NB4 (cell line): ENCODE data around the gene MAPK13.
"Not testable (repeated sequence)": the region's sequence is repeated elsewhere in the genome, so short reads cannot be mapped to it uniquely, and the experiment has no call there.

ENCODE experiments used
- DNase-seq: peaks from one replicate; pipeline ENCODE4 v3.0.0; 2010; ENCODE audit warnings: low read depth
- H3K4me3 ChIP-seq: one replicate; pipeline ENCODE4 v1.5.1; 2011; ENCODE audit warnings: mild to moderate bottlenecking, low read depth, low read length, moderate library complexity
- MYC ChIP-seq: IDR thresholded peaks from 2 replicates; pipeline ENCODE4 v1.6.1; 2011; ENCODE audit warnings: low read depth, low read length
- POLR2A ChIP-seq: IDR thresholded peaks from 2 replicates; pipeline ENCODE4 v1.6.1; 2011; ENCODE audit warnings: mild to moderate bottlenecking; ENCODE audit not compliant: insufficient read length; ENCODE audit errors: extremely low read depth
- TF ChIP-seq, protein P1 (sequence below): IDR thresholded peaks from one replicate; pipeline ENCODE4 v1.5.1; 2012; ENCODE audit warnings: low read depth, low read length
- TF ChIP-seq, protein P2 (sequence below): IDR thresholded peaks from 2 replicates; pipeline ENCODE4 v1.6.1; 2011; ENCODE audit warnings: low read depth, low read length

The MAPK13 gene

DNA sequence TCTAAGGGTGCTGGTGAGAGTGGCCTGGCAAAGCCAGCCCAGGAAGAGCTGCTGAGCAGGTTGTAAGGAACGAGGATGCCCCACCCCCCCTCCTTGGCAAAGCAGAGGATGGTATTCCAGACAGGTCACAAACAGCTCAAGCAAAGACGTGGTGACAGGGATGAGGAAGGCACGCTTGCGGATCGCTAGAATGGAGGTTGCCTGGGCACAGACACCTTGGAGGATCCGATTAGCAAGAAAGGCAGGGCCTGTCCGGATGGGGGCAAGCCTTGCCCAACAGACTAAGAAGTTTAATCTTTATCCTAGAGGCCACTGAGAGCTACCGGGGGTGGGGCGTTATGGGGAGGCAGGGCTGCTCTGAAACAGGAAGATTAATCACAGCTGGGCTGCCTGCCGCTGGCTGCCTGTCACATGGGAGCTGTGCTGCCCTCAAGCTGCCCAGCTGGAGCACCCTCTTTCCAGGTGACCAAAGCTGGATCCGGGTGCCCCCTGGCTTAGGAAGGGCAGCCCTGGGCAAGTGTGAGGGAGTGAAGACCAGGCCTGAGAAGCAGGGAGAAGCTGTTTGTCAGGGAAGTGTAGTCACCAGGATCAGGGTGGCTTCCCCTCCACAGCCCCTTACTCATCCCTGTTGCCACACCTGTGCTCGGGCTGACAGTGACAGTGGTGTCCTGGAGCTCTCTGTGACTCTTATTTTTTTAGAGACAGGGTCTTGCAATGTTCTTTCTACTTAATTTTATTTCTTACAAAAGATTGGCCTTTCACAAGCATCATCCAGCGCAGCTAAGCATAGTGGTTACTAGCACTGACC is 9.1 kb upstream of the MAPK13 start:
- TF ChIP-seq MYC (peak; percentile 20; the same call in 1 of the 2 replicates), POLR2A (no peak)
- TF ChIP-seq, protein P1, sequence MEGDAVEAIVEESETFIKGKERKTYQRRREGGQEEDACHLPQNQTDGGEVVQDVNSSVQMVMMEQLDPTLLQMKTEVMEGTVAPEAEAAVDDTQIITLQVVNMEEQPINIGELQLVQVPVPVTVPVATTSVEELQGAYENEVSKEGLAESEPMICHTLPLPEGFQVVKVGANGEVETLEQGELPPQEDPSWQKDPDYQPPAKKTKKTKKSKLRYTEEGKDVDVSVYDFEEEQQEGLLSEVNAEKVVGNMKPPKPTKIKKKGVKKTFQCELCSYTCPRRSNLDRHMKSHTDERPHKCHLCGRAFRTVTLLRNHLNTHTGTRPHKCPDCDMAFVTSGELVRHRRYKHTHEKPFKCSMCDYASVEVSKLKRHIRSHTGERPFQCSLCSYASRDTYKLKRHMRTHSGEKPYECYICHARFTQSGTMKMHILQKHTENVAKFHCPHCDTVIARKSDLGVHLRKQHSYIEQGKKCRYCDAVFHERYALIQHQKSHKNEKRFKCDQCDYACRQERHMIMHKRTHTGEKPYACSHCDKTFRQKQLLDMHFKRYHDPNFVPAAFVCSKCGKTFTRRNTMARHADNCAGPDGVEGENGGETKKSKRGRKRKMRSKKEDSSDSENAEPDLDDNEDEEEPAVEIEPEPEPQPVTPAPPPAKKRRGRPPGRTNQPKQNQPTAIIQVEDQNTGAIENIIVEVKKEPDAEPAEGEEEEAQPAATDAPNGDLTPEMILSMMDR = no peak
- TF ChIP-seq, protein P2, sequence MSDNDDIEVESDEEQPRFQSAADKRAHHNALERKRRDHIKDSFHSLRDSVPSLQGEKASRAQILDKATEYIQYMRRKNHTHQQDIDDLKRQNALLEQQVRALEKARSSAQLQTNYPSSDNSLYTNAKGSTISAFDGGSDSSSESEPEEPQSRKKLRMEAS = peak; percentile 68; the same call in 1 of the 2 replicates
- DNase-seq = peak; percentile 84
- H3K4me3 ChIP-seq = no peak overlapping the region

DNA sequence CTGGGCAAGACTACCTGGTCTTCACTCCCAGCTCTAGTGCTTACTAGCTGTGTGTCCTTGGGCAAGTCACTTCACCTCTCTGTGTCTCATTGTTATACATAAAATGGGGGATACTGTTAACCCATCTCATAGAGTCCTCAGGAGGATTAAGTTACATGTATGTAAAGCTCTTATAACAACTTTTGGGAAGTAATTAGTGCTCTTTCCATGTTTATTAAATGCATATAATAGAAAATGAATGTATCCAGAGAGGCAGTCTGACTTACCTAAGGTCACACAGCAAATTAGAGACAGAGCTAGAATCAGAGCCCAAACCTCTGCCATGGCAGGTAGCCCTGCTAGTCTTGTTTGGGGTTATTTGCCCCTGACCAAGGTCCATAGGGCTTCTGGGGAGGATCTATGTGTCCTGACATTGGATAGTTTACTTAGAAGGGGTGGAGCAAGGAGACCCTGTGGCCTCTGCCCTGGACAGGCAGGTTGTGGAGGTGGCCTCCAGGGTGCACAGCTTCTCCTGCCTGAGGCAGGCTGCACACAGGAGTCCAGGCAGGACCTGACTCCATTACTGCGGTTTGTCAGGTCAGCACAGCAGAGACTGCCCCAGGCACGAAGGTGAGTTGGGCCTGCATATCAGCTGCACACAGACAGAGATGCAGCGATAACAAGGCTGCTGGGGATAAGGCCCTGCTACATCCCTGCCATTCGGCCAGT is 8.4 kb upstream of the MAPK13 start:
- H3K4me3 ChIP-seq = no peak overlapping the region
- DNase-seq = no peak
- TF ChIP-seq, protein P1 = no peak
- no peak for TF ChIP-seq POLR2A

DNA sequence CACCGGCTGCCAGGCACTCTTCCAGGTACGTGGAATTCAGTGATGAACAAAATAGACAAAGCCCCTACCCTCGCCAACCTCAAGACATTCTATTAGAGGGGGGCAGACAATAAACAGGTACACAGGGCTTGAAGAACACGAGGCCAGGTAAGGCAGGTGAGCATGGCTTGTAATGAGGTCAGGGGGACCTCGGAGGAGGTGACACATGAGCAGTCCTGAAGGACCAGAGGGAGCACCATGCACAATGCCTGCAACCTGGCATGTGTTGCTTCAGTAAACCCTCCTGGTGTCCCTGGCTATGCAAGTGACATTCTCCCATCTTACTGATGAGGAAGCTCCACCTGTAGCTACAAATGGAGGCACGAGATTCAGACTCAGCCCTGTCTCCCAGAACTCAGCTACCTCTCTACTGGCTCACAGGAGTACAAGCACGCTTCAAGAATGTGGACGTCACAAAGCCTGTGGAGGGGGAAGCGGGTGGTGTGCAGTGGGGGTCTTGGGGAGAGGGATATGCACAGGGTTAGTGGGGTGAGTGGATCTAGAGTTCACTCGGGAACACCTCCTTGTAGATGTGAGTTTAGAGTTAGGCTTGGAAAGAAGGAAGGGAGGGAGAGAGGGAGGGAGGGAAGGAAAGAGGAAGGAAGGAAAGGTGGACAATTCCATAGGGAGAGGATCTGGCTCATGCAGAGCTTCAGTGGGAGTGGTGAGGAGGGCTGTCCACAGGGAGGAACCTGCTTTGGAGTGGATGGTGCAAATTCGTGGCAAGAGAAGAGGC is 7.6 kb upstream of the MAPK13 start:
- H3K4me3 ChIP-seq = no peak overlapping the region
- TF ChIP-seq POLR2A = no peak
- TF ChIP-seq, protein P2 = no peak
- TF ChIP-seq MYC = no peak
- TF ChIP-seq, protein P1 = no peak
- no peak for DNase-seq

DNA sequence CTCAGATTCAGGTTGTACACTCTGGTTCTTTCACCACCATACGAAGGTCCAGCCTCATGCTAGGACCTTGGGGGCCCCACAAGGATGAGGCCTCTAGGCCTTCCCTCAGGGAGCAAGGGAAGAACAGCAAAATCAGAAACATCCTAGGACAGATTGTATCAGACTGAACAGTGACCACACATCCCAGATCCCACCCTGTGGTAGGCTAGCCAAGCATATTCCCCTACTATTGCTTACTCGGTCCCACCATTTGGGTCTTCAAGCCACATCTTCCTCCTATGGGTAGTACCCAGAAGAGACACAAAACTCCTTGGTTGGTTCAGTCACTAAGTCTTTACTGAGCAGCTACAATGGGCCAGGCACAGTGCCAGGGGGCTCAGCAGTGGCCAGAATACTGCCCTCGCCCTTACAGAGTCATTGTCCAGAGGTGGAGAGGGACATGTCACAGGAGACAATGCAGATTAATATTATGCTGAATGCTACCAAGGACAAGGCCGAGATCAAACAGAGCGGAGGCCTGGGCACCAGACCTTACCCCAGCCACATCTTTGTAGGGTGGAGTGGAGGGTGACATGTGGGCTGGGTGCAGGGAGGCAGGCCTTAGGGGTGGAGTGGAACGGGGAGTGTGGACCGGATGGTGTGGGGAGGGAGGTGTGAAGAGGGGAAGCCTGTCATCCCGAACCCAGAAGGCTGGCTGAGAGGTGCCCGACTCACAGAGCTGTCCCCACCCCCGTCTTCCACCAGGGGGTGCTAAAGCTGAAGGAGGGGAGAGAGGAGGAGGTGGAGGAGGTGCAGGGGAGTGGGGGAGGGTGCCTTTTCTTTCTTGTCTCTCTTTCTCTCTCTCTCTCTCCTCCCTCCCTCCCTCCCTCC is 6.8 kb upstream of the MAPK13 start:
- TF ChIP-seq, protein P2 = 0 out of 2 replicates have a peak, but pooled peaks have one; percentile 13
- TF ChIP-seq MYC (no peak), POLR2A (no peak)
- TF ChIP-seq, protein P1 = peak; percentile 90
- peak; percentile 86 for DNase-seq
- H3K4me3 ChIP-seq = no peak overlapping the region

DNA sequence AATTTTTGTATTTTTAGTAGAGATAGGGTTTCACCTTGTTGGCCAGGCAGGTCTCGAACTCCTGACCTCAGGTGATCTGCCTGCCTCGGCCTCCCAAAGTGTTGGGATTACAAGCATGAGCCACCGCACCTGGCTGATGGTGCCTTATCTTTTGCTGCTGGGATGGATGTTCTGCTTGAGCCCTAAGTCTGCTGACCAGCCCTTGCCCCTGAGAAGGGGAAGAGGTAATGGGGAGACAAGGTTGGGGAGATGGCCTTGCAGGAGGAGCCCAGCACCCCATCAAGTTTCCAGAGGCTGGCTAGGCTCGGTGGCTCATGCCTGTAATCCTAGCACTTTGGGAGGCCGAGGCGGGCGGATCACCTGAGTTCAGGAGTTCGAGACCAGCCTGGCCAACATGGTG is 6.0 kb upstream of the MAPK13 start:
- not testable (repeated sequence) for DNase-seq, H3K4me3 ChIP-seq
